GM19193 (cell line): ENCODE results near the gene SNAI3.

Experiments used
- POLR2A ChIP-seq: IDR thresholded peaks from 4 replicates; pipeline ENCODE4 v1.6.1; 2011; ENCODE audit not compliant: insufficient read depth, insufficient read length; ENCODE audit errors: extremely low read depth

Gene SNAI3

DNA sequence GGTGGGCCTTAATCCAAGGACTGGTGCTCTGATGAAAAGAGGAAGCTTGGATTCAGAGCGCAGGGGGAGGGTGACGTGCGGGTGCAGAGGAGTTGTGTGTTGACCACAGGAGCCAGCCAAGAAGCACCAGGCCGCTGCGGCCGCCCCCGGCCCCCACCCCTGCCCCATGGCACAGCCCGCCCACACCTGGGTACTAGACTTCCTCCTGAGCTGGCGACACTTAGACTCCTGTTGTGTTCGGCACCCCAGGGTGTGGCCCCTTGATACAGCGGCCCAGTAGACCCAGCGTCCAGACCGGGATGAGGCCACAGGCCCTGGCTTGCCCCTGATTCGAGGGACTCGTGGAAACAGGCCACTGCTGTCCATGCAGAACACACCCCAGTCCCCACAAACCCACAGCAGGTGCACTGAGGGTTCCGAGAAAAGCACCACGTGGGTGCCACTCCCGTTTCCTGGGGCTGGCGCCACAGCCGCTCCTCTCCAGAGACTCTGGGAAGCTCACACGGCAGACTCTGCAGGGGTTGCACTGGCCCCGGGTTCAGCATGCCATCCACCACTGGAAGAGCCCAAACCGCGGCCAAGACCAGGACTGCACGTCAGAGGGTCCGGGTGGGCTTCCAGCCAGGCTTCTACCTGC lies 5.7 kb upstream of the SNAI3 start:
- no peak for TF ChIP-seq POLR2A

DNA sequence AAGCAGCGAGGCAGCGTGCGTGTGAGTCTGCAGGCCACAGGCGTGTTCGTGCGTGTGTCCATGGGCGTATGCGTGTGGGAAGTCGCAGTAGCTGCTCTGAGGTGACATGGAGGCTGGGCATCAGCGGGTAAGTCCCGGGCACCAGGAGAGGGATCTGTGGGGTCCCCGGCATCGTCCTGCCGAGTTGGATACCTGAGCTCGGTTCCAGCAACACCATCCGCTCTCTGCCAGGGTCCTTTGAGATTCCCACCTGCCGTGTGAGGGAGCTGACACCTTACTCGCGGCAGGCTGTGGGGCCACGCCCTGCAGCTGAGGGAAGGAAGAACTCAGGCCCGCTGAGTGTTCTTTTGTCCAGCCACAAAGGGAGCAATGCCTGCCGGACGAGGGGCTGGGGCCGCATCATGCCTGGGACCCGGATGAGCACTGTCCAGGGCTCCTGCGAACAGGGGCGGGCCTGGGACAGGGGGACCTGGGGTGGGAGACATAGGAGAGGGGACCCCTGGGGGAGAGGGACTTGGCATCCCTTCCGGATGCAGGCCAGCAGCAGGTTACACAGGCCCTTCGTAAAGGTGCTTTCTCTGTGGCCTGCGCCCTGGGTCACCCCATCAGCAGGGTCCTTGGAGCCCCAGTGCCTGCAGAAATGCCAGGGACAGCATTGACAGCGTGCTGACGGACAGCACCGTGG lies 5.0 kb upstream of the SNAI3 start:
- no peak for TF ChIP-seq POLR2A

DNA sequence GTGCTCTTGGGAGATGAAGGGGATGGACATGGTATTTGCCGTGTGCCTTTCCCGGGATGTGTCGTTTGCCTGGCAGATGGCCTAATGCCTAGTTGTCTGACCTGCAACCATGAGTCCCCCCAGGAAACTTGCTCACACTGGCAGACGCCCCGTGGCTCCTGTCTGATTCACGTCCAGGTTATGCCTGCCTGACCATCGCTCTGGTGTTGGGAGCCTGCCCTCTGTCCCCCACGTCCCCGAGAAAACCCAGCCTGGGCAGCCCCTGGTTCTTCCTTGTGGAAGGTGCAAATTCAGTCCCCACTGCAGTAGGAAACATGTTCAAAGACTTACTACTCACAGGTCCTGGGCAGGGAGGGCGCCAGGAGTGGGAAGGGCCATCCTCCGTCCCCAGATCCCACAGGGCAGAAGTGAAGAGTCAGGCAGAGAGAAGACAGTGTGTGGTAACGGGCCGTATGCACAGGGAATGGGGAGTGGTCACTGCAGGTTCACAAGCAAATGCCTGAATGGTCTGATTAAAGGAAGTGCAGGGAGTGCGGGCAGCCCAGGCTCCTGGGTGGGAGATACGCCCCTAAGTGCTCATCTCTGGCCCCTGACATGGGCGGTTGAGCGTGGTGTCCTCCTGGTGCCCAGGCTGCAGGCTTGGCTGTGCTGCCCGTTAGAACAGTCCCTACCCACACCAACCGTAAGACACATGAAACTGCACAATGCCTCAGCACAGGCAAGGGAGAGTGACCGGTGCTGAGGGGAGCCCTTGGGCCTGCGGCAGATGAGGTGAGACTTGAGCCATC lies 4.2 kb upstream of the SNAI3 start:
- TF ChIP-seq POLR2A = no peak

DNA sequence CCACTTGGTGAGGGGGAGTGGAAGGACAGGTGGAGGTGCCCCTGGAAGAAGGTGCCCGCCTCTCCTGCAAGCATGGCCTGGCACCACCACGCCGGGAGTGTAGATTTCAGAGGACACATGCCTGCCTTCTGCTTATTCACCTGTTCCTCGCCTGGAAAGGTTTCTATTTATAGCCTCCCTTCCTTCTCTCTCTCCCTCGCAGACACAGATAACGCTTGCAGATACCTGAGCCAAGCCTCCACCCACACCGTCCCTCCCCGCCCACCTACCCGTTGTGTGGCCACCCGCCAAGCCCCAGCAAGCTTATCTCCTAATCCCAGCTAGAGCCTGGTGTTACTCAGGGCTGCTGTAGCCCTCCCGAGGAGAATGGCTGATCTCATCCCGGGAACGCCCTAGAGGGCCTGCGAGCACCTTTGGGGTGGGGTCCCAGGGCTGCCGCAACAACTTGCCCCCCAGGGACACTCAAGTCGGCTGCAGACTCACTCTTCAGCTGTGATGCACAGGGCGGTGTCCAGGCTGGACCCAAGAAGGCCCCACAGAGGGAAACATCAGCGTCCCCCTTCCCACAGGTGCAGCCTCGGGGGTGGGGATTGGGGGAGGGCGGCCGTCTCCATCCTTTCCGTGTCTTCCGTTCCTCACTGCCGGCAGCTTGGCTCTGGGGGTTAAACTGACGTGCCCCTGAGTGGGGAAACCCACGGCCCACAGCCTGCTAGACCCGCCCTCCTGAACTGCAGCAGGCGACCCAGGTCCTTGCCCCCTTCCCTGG lies 1.9 kb upstream of the SNAI3 start:
- TF ChIP-seq POLR2A = no peak

DNA sequence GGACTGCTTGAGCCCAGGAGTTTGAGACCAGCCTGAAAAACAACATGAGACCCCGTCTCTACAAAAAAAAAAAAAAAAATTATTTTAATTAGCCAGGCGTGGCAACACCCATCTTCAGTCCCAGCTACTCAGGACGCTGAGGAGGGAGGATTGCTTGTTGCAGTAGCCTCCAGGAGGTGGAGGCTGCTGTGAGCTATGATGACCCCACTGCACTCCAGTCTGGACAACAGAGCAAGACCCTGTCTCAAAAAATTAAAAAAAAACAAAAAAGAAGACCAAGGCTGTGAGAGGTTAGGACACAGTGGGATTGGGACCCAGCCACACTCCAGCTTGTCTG lies 1.3 kb upstream of the SNAI3 start:
- TF ChIP-seq POLR2A = no peak

DNA sequence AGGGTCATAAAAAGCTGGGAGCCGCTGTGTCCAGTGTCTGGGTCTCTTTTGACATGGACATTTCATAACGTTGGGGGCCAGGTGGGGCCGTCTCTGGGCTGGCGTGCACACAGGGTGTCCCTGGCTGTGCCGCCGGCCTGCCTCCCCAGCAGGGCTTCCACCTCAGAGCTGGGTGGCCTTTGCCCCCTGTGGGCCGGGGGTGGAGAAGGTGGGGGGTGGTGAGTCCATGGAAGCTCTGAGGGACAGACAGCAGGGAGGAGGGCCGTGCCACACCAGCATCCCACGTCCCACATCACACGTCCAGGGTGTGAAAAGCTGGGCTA lies 908 bp upstream of the SNAI3 start:
- no peak for TF ChIP-seq POLR2A

DNA sequence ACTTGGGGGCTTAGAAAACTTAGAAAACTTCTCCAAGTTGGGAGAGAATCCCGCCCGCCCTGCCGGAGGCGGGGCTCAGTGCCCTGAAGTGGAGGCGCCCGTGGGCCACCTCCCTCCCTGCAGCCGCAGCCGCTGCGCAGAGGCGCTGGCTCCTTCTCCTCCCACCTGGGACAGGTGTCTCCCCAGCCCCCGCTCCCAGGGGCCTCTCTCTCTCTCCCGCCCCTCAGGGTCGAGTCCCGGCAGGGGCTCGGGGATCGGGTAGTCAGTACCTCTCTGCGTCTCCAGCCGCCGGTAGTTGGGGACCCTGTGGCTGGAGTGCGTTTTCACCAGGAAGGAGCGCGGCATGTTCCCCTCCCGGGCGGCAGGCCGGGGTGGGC lies 257 bp downstream of the SNAI3 start:
- TF ChIP-seq POLR2A = no peak

DNA sequence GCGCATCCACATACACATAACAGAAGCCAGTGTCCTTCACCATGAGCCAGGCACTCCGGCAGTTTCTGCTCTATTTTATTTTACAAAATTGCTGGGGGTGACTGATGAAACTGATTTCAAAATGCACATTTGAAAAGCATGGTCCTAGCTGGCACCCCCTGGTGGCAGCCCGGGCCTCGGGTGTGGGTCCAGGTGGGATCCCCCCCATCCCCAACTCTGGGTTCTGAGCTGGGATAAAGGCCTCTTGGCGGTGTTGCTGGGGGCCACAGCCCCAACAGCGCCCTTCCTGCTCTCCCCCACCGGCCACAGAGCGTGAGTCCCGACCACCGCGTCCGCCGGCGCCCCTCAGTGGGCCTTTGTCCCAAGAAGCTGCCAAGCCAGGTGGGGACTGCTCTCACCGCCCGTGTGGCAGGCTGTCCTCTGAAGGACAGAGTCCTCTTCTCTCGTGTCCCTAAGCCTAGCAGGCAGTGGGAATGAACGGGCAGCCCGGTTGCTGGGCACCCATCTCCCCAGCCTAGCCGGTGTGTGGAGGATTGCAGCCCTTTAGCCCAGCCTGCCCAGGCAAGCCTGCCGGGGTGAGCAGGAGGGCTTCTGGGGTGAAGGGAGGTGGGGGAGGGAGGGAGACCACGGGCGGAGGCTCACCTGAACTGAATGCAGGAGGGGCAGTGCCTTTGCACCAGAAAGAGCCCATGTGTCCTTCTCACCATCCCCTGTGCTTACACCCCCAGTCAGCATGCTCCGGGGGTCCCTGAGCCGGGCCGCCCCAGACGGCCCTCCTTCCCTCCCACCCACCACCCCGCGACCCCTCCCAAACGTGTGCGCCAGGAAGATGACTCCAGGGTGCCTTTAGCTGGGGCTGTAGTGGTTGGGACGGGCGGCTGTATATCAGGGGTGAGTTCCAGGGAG lies 898 bp downstream of the SNAI3 start:
- TF ChIP-seq POLR2A = no peak

DNA sequence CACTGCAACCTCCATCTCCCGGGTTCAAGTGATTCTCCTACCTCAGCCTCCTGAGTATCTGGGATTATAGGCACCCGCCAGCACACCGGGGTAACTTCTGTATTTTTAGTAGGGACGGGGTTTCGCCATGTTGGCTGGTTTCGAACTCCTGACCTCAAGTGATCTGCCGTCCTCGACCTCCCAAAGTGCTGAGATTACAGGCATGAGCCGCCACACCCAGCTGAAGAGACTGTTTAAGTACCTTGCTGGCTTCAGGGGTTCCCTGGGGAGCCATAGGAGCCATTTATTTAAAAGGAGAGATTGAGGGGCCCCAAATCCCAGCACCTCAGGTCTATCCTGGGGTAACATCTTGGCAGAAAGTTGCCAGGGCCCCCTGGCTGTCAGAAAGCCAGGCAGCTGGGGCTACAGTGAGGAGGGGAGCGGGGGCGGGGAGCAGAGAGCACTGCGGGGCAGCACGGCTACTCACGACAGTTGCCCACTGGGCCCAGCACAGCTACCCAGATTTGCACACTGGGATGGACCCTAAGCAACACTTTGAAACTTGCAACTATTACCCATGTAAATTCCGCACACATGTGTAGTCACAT lies 1.6 kb downstream of the SNAI3 start:
- TF ChIP-seq POLR2A = no peak

DNA sequence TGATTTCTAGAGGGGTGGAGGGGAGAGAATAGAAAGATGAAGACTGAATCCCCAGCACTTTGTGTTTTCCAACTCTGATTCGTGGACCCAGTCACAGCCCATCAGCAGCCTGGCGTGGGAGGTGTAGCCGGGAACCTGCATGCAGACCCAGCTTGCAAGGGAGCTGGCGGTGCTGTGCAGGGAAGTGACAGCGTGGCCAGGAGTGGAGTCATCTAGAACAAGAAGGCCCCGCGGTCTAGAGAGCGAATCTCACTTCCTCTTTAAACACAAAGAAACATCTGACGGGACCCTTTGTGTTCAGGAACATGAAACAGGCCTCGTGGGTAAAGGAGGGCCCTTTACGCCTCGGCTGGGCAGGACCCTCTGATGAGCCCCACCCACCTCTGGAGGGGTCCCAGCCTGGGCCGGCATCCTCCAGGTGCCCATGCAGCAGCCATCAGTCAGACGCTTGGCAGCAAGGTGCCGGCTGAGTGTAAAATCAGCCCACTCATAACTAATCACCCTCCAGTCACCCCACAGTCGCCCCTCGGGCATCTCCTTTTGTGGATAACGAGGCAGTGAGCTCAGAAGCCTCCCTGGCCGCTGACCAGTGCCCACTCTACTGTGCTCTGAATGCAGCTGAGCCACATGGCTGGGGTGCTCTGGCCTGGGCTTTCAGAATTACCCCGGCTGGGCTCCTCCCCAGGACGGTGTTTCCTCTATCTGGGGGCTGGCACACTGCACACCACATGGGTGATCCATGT lies 4.4 kb downstream of the SNAI3 start:
- peak; percentile 65 for TF ChIP-seq POLR2A

DNA sequence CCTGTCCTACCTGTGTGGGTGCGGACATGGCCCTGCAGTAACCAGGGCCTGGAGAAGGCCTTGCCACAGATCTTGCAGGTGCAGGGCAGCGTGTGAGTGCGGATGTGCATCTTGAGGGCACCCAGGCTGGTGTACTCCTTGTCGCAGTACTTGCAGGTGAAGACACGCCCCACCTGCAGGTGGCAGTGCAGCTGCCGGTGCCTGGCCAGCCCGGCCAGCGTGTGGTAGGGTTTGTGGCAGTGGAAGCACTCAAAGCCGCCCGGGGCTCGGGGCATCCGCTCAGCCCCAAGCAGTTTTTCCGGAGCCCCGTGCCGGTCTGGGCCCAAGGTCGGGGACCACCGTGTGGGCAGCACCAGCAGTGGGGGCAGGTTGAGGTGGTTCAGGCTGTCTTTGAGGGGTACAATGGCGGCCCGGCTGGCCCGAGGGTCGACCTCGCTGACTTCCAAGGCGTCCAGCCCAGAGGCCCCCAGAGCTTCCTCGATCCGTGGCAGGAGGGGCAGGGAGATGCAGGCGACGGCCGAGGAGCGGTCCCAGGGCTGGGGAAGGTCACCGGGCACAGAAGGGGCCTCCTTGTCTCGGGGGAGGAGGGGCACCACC lies 5.1 kb downstream of the SNAI3 start:
- TF ChIP-seq POLR2A = no peak

DNA sequence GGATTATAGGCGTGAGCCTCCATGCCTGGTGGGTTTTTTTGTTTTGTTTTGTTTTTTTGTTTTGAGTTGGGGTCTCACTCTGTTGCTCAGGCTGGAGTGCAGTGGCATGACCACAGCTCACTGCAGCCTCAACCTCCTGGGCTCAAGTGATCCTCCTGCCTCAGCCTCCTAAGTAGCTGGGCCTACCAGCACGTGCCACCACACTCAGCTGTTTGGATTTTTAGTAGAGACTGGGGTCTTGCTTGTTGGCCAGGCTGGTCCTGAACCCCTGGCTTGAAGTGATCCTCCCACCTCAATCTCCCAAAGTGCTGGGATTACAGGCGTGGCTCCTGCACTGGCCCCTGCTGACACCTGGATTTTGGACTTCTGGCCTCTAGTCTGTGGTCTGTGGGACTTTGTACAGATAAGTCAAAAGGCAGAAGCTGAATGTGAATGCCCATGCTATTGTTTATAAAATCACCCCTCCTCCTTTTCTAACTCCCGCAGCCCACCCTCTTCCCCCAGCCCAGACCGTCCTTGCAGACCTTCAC lies 5.7 kb downstream of the SNAI3 start:
- no peak for TF ChIP-seq POLR2A
